ENCODE data around the gene TEF.

DNA sequence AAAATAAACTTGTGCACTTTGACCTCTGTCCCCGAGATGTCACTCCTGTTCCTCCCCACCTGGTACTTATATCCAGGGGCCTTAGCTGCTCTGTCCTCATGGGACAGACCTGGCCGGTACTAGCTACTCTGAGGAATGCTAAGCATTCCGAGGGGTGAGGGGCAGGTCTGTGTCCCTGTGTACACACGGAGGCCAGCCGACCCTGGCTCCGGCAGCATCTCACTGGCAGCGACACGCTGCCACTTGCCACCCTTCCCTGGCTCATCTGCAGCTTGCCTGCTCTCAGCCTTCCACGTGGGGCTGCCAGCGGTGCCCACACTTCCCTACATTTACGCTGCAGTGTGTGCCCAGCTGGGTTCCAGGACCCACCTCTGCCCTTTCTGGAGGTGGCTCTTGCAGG is 21.6 kb upstream of the TEF start:
- TF ChIP-seq EZH2 (IDR thresholded peaks at IDR 0.05; ENCODE audit: low read depth): no peak
- TF ChIP-seq, protein P1, sequence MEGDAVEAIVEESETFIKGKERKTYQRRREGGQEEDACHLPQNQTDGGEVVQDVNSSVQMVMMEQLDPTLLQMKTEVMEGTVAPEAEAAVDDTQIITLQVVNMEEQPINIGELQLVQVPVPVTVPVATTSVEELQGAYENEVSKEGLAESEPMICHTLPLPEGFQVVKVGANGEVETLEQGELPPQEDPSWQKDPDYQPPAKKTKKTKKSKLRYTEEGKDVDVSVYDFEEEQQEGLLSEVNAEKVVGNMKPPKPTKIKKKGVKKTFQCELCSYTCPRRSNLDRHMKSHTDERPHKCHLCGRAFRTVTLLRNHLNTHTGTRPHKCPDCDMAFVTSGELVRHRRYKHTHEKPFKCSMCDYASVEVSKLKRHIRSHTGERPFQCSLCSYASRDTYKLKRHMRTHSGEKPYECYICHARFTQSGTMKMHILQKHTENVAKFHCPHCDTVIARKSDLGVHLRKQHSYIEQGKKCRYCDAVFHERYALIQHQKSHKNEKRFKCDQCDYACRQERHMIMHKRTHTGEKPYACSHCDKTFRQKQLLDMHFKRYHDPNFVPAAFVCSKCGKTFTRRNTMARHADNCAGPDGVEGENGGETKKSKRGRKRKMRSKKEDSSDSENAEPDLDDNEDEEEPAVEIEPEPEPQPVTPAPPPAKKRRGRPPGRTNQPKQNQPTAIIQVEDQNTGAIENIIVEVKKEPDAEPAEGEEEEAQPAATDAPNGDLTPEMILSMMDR (conservative IDR thresholded peaks at IDR 0.05): no peak
